DMS114 treated with DMSO at 0.1 percent for 48 hours (cell line): ENCODE data around the gene NTRK2.
A peak's percentile ranks its signal among the peaks of the same experiment; 100 is the strongest.

Source experiments
- DNase-seq: peaks from one replicate; lab custom pipeline; 2025; ENCODE audit not compliant: unreplicated experiment; lab: John Stamatoyannopoulos, UW

NTRK2 gene

DNA sequence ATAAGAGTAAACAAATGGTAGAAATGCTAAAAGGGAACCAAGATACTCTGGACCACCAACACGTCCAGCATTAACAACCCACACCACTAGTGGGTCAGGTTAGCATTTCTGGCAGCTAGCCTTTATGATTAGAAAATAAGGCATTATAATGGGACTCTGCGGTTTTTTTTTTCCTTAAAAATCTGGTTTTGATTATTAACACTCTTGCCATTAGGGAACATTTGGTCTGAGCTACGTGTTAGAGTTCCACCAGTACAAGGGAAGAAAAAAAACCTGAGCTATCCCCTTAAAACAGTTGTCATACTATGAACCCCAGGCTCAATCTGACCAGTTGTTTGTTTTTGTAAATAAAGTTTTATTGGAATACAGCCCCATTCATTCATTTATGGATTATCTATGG lies 110.4 kb downstream of the NTRK2 start:
- DNase-seq, result no peak

DNA sequence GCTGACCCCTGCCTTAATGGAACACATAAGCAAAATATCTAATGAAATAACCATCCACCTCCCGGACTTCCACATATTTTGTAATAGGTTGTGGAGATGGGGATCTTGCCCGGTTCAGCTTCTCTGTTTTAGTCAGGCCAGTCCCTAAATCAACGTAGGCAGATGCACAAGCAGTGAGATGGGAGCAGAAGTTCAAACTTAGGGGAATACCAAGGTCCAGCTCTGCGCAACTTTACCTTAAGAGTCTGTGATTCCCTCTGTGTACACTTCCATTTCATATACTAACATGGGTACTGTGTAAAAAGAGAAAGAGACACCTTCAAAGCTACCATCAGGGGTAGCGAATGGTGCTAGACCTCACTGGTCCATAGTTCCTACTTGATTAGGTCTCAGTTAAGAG lies 110.9 kb downstream of the NTRK2 start:
- no peak for DNase-seq

DNA sequence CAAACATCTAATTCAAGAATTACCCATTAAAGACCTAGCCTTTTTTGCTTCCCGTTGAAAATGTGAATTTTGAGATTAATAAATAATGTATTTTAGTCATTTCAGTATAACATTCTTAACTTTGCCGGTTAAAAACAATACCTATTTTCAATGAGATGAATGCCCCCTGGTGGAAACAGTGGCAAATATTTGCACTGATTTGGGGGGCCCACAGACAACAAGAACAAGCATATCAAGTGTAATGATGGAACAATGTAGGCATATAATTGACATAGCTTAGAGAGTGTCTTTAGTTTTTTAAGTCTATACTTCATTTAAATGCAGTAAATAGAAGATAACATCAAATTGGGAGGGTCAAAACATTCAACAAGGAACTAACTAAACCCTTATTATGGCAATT lies 111.9 kb downstream of the NTRK2 start:
- DNase-seq, result peak; percentile 2

- no peak for DNase-seq
These were observed 112.7 kb downstream of the NTRK2 start for GRCh38 chr9:84781931-84782866.

- no peak for DNase-seq
These were observed 116.4 kb downstream of the NTRK2 start for GRCh38 chr9:84785792-84786547.

DNA sequence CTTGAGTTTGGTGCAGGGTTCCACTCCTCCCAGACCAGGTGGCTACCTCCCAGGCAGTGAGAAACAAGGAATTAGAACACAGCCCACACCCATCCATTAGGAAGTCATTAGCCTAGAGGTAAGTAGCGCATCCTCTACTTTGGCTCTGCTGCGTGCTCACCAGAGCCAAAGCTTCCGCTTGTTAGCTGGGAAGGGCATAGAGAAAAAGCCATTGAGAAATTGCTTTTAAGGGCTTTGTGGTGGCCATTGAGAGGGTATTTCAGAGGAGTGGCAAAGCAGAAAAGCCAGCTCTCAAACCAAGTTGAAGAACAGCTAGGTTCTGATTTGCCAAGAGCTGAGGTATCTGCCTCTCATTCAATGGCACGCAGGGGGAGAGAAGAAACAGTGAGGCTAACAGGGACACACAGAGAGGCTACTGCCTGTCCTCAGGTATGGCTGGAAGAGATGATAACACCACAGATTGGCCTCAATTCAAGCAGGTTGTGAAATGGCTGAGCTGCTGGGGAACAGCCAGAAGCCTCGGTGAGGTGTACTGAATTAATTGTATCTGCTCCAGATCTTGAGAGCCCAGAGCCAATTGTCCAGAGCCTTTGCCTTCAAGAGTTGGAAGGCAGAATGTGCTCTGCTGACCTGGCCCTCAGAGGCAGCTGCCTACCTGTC lies 119.4 kb downstream of the NTRK2 start:
- no peak for DNase-seq

DNA sequence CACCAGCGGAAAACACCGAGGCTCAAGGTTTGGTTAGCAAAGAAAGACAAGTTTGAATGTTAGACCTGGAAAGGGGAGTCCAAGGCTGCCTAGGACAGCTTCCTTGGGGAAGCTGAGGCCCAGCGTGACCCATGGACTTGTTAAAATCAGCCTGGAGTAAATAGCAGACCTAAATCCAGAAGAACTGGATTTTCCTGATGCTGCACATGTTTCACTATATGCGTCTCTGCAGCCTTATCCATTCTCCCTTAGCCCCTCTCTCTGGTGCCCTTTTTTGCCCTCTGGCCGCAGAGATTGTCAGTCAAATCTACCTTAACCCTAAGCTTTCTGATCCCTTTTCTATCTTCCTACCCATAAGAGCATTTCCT lies 119.9 kb downstream of the NTRK2 start:
- DNase-seq, result no peak

- no peak for DNase-seq
These were observed 122.1 kb downstream of the NTRK2 start for GRCh38 chr9:84791643-84792042.

- no peak for DNase-seq
These were observed 123.7 kb downstream of the NTRK2 start for GRCh38 chr9:84793251-84793650.

DNA sequence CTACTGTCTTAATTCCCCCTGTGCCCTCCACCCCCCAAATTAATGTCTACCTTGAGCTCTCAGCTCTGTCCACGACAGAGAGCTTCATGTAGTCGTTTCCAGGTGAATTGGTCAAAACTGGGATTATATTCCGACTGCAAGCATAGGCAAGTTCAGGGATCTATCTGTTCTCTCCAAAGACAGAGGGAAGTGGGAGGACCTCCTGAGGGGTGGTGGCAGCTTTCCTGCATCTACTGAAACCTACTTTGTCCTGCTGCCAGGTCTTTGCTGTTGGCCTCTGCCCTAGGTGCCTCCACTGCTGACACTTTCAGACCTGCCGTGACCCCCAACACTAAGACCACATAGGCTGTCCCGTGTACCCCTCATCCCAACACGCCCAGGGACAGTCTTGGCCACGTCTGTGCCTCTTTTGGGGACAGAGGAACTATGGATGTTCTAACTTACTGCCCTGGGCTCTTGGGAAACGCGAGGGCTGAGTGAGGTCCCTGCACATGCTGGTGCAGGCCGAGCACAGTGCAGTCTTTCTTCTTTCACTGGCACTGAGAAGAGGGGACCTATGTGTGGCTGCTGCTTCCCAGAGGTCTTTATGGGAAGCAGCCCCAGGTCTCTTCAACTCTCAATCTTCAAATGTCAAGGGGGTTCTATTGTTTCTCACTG lies 125.6 kb downstream of the NTRK2 start:
- DNase-seq, result no peak

- no peak for DNase-seq
These were observed 126.9 kb downstream of the NTRK2 start for GRCh38 chr9:84796404-84796803.

GRCh38 chr9:84799251-84799650 lies 129.7 kb downstream of the NTRK2 start:
- no peak for DNase-seq

- no peak for DNase-seq
These were observed 135.6 kb downstream of the NTRK2 start for GRCh38 chr9:84804951-84805694.

DNA sequence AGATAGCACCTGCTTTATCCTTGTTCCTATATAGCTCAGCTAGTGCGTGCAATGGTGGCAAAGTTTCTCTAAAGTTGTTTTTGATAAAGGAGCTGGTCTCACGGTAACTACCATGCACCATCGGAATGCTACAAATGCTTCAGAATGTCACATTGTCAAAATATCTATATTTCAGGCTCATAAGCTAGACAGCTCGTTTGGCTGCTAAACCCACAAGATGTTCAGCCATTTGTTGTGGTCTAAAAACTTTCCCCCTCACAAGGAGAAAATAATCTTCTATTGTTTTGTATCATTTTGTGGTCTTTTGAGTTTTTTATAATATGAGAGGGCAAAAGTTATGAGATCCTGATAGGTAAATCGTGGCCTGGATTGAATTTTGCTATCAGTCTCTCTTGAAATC lies 137.9 kb downstream of the NTRK2 start:
- DNase-seq, result no peak

GRCh38 chr9:84807870-84808390 lies 138.4 kb downstream of the NTRK2 start:
- DNase-seq, result no peak

- no peak for DNase-seq
These were observed 138.9 kb downstream of the NTRK2 start for GRCh38 chr9:84808416-84808815.

GRCh38 chr9:84811072-84811750 lies 141.7 kb downstream of the NTRK2 start:
- no peak for DNase-seq

DNA sequence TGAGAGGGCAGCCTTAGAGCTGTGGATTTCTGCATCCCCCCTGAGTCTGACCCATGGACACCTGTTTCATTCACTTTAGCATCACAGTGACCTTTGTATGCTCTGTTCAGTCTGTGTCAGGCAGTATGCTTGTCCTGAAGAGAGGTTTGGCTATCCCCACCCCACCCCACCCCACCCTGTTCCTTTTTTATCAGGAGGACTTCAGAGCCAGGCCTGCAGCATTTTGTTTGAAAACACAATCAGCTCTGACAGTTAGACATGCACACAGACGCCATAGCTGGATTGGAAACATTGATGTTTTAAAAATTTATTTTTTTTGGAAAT lies 142.2 kb downstream of the NTRK2 start:
- no peak for DNase-seq

DNA sequence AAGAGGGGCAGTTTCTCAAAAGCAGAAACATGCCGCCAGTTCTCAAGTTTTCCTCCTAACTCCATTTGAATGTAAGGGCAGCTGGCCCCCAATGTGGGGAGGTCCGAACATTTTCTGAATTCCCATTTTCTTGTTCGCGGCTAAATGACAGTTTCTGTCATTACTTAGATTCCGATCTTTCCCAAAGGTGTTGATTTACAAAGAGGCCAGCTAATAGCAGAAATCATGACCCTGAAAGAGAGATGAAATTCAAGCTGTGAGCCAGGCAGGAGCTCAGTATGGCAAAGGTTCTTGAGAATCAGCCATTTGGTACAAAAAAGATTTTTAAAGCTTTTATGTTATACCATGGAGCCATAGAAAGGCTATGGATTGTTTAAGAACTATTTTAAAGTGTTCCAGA lies 142.8 kb downstream of the NTRK2 start:
- no peak for DNase-seq

- no peak for DNase-seq
These were observed 143.3 kb downstream of the NTRK2 start for GRCh38 chr9:84812847-84813246.
